DND-41 (cell line): ENCODE measurements around the gene WDR90.

Experiments
- ATAC-seq: fragments of 200-7000 bp; cut with Tn5 transposase; 3 replicates; pipeline ENCODE4 v1.9.1; 2021; ENCODE audit warnings: low read depth; ENCODE audit not compliant: insufficient read depth
- DNase-seq: peaks from one replicate; pipeline ENCODE4 v3.0.0-alpha.2; 2020
- H2AFZ ChIP-seq: 2 replicates; pipeline ENCODE4 v1.6.0; 2012; ENCODE audit warnings: low read depth, low read length
- H3K27ac ChIP-seq: 2 replicates; pipeline ENCODE4 v1.5.1; 2012; ENCODE audit warnings: low read length, inconsistent platforms
- H3K27me3 ChIP-seq: fragments of 200-600 bp; sonication (generic); 2 replicates; pipeline ENCODE4 v1.6.0; 2012; ENCODE audit warnings: low read length, mild to moderate bottlenecking, inconsistent platforms; ENCODE audit not compliant: insufficient read depth, poor library complexity
- H3K36me3 ChIP-seq: 2 replicates; pipeline ENCODE4 v1.5.1; 2012; ENCODE audit warnings: low read length, inconsistent platforms; ENCODE audit not compliant: insufficient read depth
- H3K4me1 ChIP-seq: 2 replicates; pipeline ENCODE4 v1.5.1; 2012; ENCODE audit warnings: mild to moderate bottlenecking, low read length; ENCODE audit not compliant: insufficient read depth
- H3K4me2 ChIP-seq: 2 replicates; pipeline ENCODE4 v1.6.0; 2012; ENCODE audit warnings: mild to moderate bottlenecking, moderate library complexity, low read length, inconsistent platforms; ENCODE audit not compliant: insufficient read depth
- H3K4me3 ChIP-seq, 2 experiments: fragments of 200-600 bp in 1 of 2; shearing (Covaris generic) in 1 of 2; 2 replicates each; pipeline ENCODE4 v1.5.1; 2012 to 2016; ENCODE audit warnings: inconsistent platforms in 2 of 2, low read length in 2 of 2, mild to moderate bottlenecking in 2 of 2, low read depth in 1 of 2, moderate library complexity in 1 of 2
- H3K79me2 ChIP-seq: 2 replicates; pipeline ENCODE4 v1.6.0; 2012; ENCODE audit warnings: low read length, inconsistent platforms; ENCODE audit not compliant: insufficient read depth
- H3K9ac ChIP-seq: 2 replicates; pipeline ENCODE4 v1.6.0; 2012; ENCODE audit warnings: low read depth, mild to moderate bottlenecking, inconsistent platforms, low read length, moderate library complexity
- H3K9me3 ChIP-seq: 2 replicates; pipeline ENCODE4 v1.5.1; 2012; ENCODE audit warnings: low read length, moderate library complexity, mild to moderate bottlenecking, inconsistent platforms; ENCODE audit not compliant: insufficient read depth, severe bottlenecking
- H4K20me1 ChIP-seq: 2 replicates; pipeline ENCODE4 v1.6.0; 2012; ENCODE audit warnings: low read length; ENCODE audit not compliant: insufficient read depth
- EZH2 ChIP-seq: IDR thresholded peaks from 3 replicates; pipeline ENCODE4 v1.6.1; 2012; ENCODE audit warnings: borderline replicate concordance, low read depth, mild to moderate bottlenecking, moderate library complexity, low read length, inconsistent platforms; ENCODE audit not compliant: severe bottlenecking
- TF ChIP-seq, protein P1 (sequence below): IDR thresholded peaks from 2 replicates; pipeline ENCODE4 v1.5.1; 2012; ENCODE audit warnings: borderline replicate concordance, low read length, moderate library complexity, mild to moderate bottlenecking; ENCODE audit not compliant: poor library complexity, severe bottlenecking; ENCODE audit errors: extremely low read depth

The WDR90 gene

DNA sequence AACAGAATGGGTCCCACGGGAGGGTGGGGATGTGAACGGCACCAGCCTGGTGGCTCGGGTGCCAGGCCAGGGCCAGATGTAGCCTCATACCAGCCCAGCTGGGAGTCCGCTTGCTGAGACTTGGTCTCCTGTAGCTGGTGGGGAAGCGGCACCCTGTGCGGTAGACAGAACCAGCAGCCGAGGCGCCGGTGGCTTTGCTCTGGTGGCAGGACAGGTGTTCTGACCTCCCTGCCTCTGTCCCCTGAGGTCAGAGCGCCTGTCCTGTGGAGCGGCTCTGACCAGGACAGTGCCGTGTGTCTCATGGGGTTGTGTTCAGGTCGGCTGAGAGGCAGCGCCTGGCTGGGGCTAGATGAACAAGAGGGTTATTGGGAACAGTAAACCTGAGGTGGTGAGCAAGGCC, 39.2 kb upstream of the WDR90 start:
- Histone ChIP-seq H2AFZ (no peak overlapping the region), H3K4me1 (no peaks in the 10 kb centered on the region), H3K9ac (no peak overlapping the region), H3K27me3 (no peaks in the 10 kb centered on the region), H3K9me3 (no peaks in the 10 kb centered on the region), H3K4me2 (no peak overlapping the region), H3K4me3 (no peak overlapping the region), H3K27ac (no peak overlapping the region), H3K36me3 (no peaks in the 10 kb centered on the region; the same call in 1 of the 2 replicates), H3K79me2 (peaks cover 34% of the 10 kb centered on the region), H4K20me1 (peaks cover 15% of the 10 kb centered on the region; the same call in 1 of the 2 replicates)
- DNase-seq: no peak
- no peak for TF ChIP-seq EZH2
- TF ChIP-seq, protein P1, sequence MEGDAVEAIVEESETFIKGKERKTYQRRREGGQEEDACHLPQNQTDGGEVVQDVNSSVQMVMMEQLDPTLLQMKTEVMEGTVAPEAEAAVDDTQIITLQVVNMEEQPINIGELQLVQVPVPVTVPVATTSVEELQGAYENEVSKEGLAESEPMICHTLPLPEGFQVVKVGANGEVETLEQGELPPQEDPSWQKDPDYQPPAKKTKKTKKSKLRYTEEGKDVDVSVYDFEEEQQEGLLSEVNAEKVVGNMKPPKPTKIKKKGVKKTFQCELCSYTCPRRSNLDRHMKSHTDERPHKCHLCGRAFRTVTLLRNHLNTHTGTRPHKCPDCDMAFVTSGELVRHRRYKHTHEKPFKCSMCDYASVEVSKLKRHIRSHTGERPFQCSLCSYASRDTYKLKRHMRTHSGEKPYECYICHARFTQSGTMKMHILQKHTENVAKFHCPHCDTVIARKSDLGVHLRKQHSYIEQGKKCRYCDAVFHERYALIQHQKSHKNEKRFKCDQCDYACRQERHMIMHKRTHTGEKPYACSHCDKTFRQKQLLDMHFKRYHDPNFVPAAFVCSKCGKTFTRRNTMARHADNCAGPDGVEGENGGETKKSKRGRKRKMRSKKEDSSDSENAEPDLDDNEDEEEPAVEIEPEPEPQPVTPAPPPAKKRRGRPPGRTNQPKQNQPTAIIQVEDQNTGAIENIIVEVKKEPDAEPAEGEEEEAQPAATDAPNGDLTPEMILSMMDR: no peak
- no peak for ATAC-seq

DNA sequence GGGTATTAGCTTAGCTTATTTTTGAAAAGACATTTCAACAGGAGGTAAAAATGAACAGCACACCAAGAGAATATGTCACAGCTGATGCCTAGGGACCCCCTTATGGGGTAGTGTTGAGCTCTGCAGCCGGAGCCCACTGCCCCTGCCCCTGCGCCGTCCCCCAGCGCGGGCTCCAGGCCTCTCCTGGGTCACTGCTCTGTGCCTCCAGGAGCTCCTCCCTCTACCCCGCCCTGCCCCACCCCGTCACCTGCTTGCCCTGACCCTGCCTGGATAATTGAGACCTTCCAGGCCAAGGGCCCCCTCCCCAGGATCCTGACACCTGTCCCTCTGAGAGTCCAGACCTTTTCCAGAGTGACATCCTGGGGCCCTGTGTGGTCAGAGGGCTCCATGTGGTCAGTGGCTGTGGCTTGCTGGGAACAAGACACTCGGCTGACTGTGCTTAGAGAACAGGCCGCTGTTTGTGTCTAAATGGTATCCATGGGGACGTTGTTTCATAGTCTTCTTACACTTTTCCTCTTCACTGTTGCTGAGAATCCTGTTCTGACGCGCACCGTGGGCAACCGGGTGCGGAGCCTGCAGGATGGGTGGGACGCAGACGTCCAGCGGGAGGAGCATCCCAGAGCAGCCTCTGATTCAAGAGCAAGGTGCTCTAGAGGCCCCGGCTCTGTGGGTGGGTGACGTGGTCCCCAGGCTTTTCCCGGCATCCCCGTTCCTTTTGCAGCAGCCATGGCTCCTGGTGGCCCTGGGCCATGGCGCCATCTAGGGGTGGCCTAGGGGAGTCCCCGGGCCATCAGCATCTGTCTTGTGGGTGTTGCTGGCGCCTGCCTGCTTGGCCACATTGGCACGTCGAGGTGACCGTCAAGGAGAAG, 38.4 kb upstream of the WDR90 start:
- Histone ChIP-seq H3K79me2 (peaks cover 27% of the 10 kb centered on the region), H3K36me3 (no peaks in the 10 kb centered on the region; the same call in 1 of the 2 replicates), H3K9ac (no peak overlapping the region), H4K20me1 (peaks cover 15% of the 10 kb centered on the region; the same call in 1 of the 2 replicates), H3K9me3 (no peaks in the 10 kb centered on the region), H3K27ac (no peak overlapping the region), H3K4me3 (no peak overlapping the region), H3K4me2 (no peak overlapping the region), H3K4me1 (no peaks in the 10 kb centered on the region), H3K27me3 (no peaks in the 10 kb centered on the region), H2AFZ (no peak overlapping the region)
- TF ChIP-seq EZH2: no peak
- TF ChIP-seq, protein P1: peak; percentile 71
- ATAC-seq (peak; percentile 72), DNase-seq (peak; percentile 40)

DNA sequence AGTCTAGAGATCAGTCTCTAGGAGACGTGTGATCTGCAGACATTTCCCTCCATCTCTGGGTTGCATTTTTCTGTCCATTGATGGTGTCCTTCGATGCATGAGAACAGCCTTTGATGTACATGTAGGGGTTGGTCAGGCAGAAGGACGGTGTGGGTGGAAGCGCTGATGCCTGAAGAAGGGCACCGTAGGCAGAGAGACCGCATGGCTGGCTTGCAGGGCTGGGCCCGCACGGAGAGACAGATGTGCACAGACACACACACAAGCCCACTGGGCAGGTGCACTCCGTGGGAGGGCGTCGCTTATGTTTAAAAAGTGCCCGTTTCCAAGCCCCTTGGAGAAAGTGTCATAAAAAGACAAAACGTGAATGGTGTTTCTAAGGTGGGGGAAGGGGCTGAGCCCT, 34.0 kb upstream of the WDR90 start:
- Histone ChIP-seq H3K27ac (no peak overlapping the region), H3K4me2 (no peak overlapping the region), H3K9ac (no peak overlapping the region), H3K27me3 (no peaks in the 10 kb centered on the region), H4K20me1 (peaks cover 30% of the 10 kb centered on the region), H2AFZ (no peak overlapping the region), H3K4me1 (no peaks in the 10 kb centered on the region), H3K4me3 (no peak overlapping the region), H3K79me2 (peaks cover 23% of the 10 kb centered on the region), H3K9me3 (no peaks in the 10 kb centered on the region), H3K36me3 (no peaks in the 10 kb centered on the region; the same call in 1 of the 2 replicates)
- TF ChIP-seq, protein P1: no peak
- TF ChIP-seq EZH2: no peak
- DNase-seq: no peak
- no peak for ATAC-seq
